H1 (cell line): Measurements from ENCODE around the gene KCNK4. TPM values are rescaled to one million over a fixed set of nuclear protein-coding genes. Genes with fewer than 3 reads are reported as not detected.

ENCODE experiments used
- CTCF ChIA-PET: fragments of 300-600 bp; sonication (Branson Sonifier 250); formaldehyde crosslinking; loops from one replicate; lab custom pipeline; 2021; ENCODE audit not compliant: partially characterized antibody; lab: Charles Lee
- POLR2A ChIA-PET: fragments of 300-600 bp; sonication (Branson Sonifier 250); formaldehyde crosslinking; loops from one replicate; lab custom pipeline; 2021; ENCODE audit warnings: inconsistent platforms; ENCODE audit not compliant: partially characterized antibody; lab: Charles Lee
- DNase-seq, 2 experiments: peaks; one replicate each; pipeline versions ENCODE4 v3.0.0 to v3.0.0-alpha.2; 2010 to 2022; ENCODE audit warnings: low spot score in 2 of 2, low read depth in 1 of 2, mixed read lengths in 1 of 2
- FAIRE-seq: peaks from 2 replicates; lab custom pipeline; 2011; peaks lifted over from hg19 to GRCh38; lab: Jason Lieb, UNC
- H2AFZ ChIP-seq: 2 replicates; pipeline ENCODE4 v1.8.1; 2012; ENCODE audit warnings: low read length, inconsistent platforms
- H2AK5ac ChIP-seq: 2 replicates; pipeline ENCODE4 v1.6.1; 2013; ENCODE audit warnings: low read depth, low read length
- H2BK120ac ChIP-seq: replicated peaks from 2 replicates; pipeline ENCODE3; 2013; ENCODE audit warnings: low read depth, low read length, inconsistent platforms
- H2BK12ac ChIP-seq: 2 replicates; pipeline ENCODE4 v1.6.1; 2013; ENCODE audit warnings: low read depth, low read length
- H2BK15ac ChIP-seq: 2 replicates; pipeline ENCODE4 v1.6.1; 2013; ENCODE audit warnings: low read length
- H2BK20ac ChIP-seq: 2 replicates; pipeline ENCODE4 v1.6.1; 2013; ENCODE audit warnings: low read length
- H2BK5ac ChIP-seq: 2 replicates; pipeline ENCODE4 v1.6.1; 2013; ENCODE audit warnings: low read depth, low read length
- H3K14ac ChIP-seq: 2 replicates; pipeline ENCODE4 v1.6.1; 2013; ENCODE audit warnings: inconsistent platforms; ENCODE audit not compliant: insufficient read length
- H3K18ac ChIP-seq: 2 replicates; pipeline ENCODE4 v1.6.1; 2013; ENCODE audit warnings: low read length; ENCODE audit errors: extremely low read depth
- H3K23ac ChIP-seq: 2 replicates; pipeline ENCODE4 v1.6.1; 2013; ENCODE audit warnings: inconsistent platforms; ENCODE audit not compliant: insufficient read length
- H3K23me2 ChIP-seq: 2 replicates; pipeline ENCODE4 v1.6.1; 2013; ENCODE audit warnings: low read depth, low read length
- H3K27ac ChIP-seq: 2 replicates; pipeline ENCODE4 v1.6.1; 2011; ENCODE audit warnings: low read depth, low read length, inconsistent platforms
- H3K27me3 ChIP-seq, 4 experiments: replicated peaks in 1 of 4; 1 replicate in 1 of 4; 2 replicates in 3 of 4; pipeline versions ENCODE4 v1.6.1 to v1.8.1; 2011 to 2013; ENCODE audit warnings: low read length in 3 of 4, mild to moderate bottlenecking in 3 of 4, inconsistent platforms in 2 of 4, mixed read lengths in 2 of 4, moderate library complexity in 1 of 4; ENCODE audit not compliant: control insufficient read depth in 3 of 4, insufficient read depth in 3 of 4; ENCODE audit errors: extremely low read depth in 1 of 4
- H3K36me3 ChIP-seq, 4 experiments: 2 replicates each; pipeline versions ENCODE4 v1.6.1 to v1.8.1; 2011 to 2013; ENCODE audit warnings: mild to moderate bottlenecking in 4 of 4, low read length in 3 of 4, moderate library complexity in 2 of 4, control low read depth in 1 of 4, inconsistent platforms in 1 of 4; ENCODE audit not compliant: insufficient read depth in 4 of 4, control insufficient read depth in 2 of 4
- H3K4ac ChIP-seq: replicated peaks from 2 replicates; pipeline ENCODE3; 2013; ENCODE audit warnings: low read length, low read depth, mixed read lengths, inconsistent platforms; ENCODE audit not compliant: insufficient read length
- H3K4me1 ChIP-seq, 4 experiments: replicated peaks in 1 of 4; 1 replicate in 1 of 4; 2 replicates in 3 of 4; pipeline versions ENCODE4 v1.6.1 to v1.8.1; 2011 to 2013; ENCODE audit warnings: low read length in 3 of 4, inconsistent platforms in 2 of 4, mixed read lengths in 1 of 4; ENCODE audit not compliant: insufficient read depth in 4 of 4, control insufficient read depth in 3 of 4
- H3K4me2 ChIP-seq, 2 experiments: 2 replicates each; pipeline versions ENCODE4 v1.6.1 to v1.8.1; 2011 to 2013; ENCODE audit warnings: low read depth in 2 of 2, low read length in 2 of 2, control low read depth in 1 of 2, inconsistent platforms in 1 of 2, mild to moderate bottlenecking in 1 of 2; ENCODE audit not compliant: insufficient read depth in 1 of 2
- H3K4me3 ChIP-seq, 4 experiments: fragments of 200-600, 300-600 bp in 1 of 4; sonication (generic), shearing (Covaris generic), sonication (Bioruptor Twin) in 1 of 4; 2 replicates each; pipeline versions ENCODE4 v1.5.1 to v1.8.1; 2011 to 2016; ENCODE audit warnings: low read length in 4 of 4, low read depth in 3 of 4, control low read depth in 2 of 4, inconsistent platforms in 2 of 4, mild to moderate bottlenecking in 2 of 4, mixed read lengths in 1 of 4, moderate library complexity in 1 of 4; ENCODE audit not compliant: insufficient read depth in 2 of 4; ENCODE audit errors: extremely low read depth in 1 of 4
- H3K56ac ChIP-seq: replicated peaks from 2 replicates; pipeline ENCODE3; 2013; ENCODE audit warnings: low read depth, mild to moderate bottlenecking, mixed read lengths, low read length, inconsistent platforms; ENCODE audit not compliant: insufficient read length
- H3K79me1 ChIP-seq: 2 replicates; pipeline ENCODE4 v1.6.1; 2013; ENCODE audit warnings: low read depth, low read length, control low read depth
- H3K79me2 ChIP-seq, 2 experiments: 2 replicates each; pipeline versions ENCODE4 v1.6.1 to v1.8.1; 2012 to 2013; ENCODE audit warnings: low read length in 2 of 2, mild to moderate bottlenecking in 2 of 2, inconsistent platforms in 1 of 2; ENCODE audit not compliant: insufficient read depth in 2 of 2, control insufficient read depth in 1 of 2
- H3K9ac ChIP-seq, 4 experiments: replicated peaks in 1 of 4; 1 replicate in 1 of 4; 2 replicates in 3 of 4; pipeline versions ENCODE4 v1.6.1 to v1.8.1; 2011 to 2013; ENCODE audit warnings: low read depth in 3 of 4, low read length in 3 of 4, control low read depth in 2 of 4, mild to moderate bottlenecking in 2 of 4, moderate library complexity in 2 of 4, inconsistent platforms in 1 of 4; ENCODE audit errors: extremely low read depth in 1 of 4
- H3K9me3 ChIP-seq, 2 experiments: 2 replicates each; pipeline versions ENCODE4 v1.6.1 to v1.8.1; 2012 to 2013; ENCODE audit warnings: mild to moderate bottlenecking in 2 of 2, moderate library complexity in 2 of 2, control low read depth in 1 of 2, inconsistent platforms in 1 of 2, low read depth in 1 of 2, low read length in 1 of 2, mixed read lengths in 1 of 2; ENCODE audit not compliant: insufficient read depth in 2 of 2
- H4K20me1 ChIP-seq, 2 experiments: replicated peaks in 1 of 2; 2 replicates each; pipeline versions ENCODE3 to v1.8.1; 2011 to 2013; ENCODE audit warnings: inconsistent platforms in 2 of 2, low read length in 2 of 2, mild to moderate bottlenecking in 1 of 2; ENCODE audit not compliant: insufficient read depth in 2 of 2, control insufficient read depth in 1 of 2
- H4K5ac ChIP-seq: 2 replicates; pipeline ENCODE4 v1.6.1; 2013; ENCODE audit warnings: low read length, low read depth, mixed read lengths, inconsistent platforms; ENCODE audit not compliant: insufficient read length
- H4K8ac ChIP-seq: 2 replicates; pipeline ENCODE4 v1.8.0; 2013; ENCODE audit warnings: mild to moderate bottlenecking, moderate library complexity, low read length, inconsistent platforms; ENCODE audit not compliant: insufficient read depth; ENCODE audit errors: extremely low read depth
- H4K91ac ChIP-seq: replicated peaks from 2 replicates; pipeline ENCODE3; 2013; ENCODE audit warnings: low read length, mixed read lengths, inconsistent platforms; ENCODE audit not compliant: insufficient read length
- ATF2 ChIP-seq: IDR thresholded peaks from 2 replicates; pipeline ENCODE4 v1.6.1; 2012; ENCODE audit warnings: low read length, inconsistent platforms
- CHD2 ChIP-seq: IDR thresholded peaks from 2 replicates; pipeline ENCODE4 v1.6.1; 2012; ENCODE audit warnings: low read length, improper control_type of control experiment
- CTCF ChIP-seq, 3 experiments: IDR thresholded peaks; 1 replicate in 2 of 3; 2 replicates in 1 of 3; pipeline versions ENCODE4 v1.5.1 to v1.6.1; 2011; ENCODE audit warnings: low read length in 3 of 3, mild to moderate bottlenecking in 3 of 3, inconsistent platforms in 2 of 3, low read depth in 1 of 3, moderate library complexity in 1 of 3; ENCODE audit not compliant: insufficient read depth in 1 of 3; ENCODE audit errors: control extremely low read depth in 1 of 3
- EP300 ChIP-seq, 2 experiments: IDR thresholded peaks; 1 replicate in 1 of 2; 2 replicates in 1 of 2; pipeline ENCODE4 v1.6.1; 2011 to 2012; ENCODE audit warnings: low read depth in 2 of 2, low read length in 2 of 2, mild to moderate bottlenecking in 2 of 2, borderline replicate concordance in 1 of 2, inconsistent platforms in 1 of 2, moderate library complexity in 1 of 2
- SIN3A ChIP-seq, 2 experiments: IDR thresholded peaks in 1 of 2; conservative IDR thresholded peaks in 1 of 2; 2 replicates each; pipeline ENCODE4 v1.6.1; 2011 to 2012; ENCODE audit warnings: low read length in 2 of 2, improper control_type of control experiment in 1 of 2, low read depth in 1 of 2, mild to moderate bottlenecking in 1 of 2
- SRF ChIP-seq: IDR thresholded peaks from 2 replicates; pipeline ENCODE4 v1.6.1; 2011; ENCODE audit warnings: mild to moderate bottlenecking, low read depth, low read length, moderate library complexity
- TAF1 ChIP-seq: IDR thresholded peaks from 2 replicates; pipeline ENCODE4 v1.6.1; 2011; ENCODE audit warnings: mild to moderate bottlenecking, low read depth, low read length
- TBP ChIP-seq: IDR thresholded peaks from 2 replicates; pipeline ENCODE4 v1.6.1; 2011; ENCODE audit warnings: low read depth, low read length, improper control_type of control experiment
- WGBS, 2 experiments: shearing (Covaris generic) in 1 of 2; methylation state at CpG; one replicate each; pipeline versions ENCODE4 v1.1.6 to v1.1.7; 2013 to 2015; ENCODE audit warnings: low lambda C conversion rate in 2 of 2, mixed read lengths in 2 of 2, inconsistent platforms in 1 of 2, low coverage in 1 of 2, missing lambda C conversion rate in 1 of 2; ENCODE audit not compliant: insufficient replicate concordance in 2 of 2, insufficient coverage in 1 of 2, insufficient read length in 1 of 2; ENCODE audit errors: extremely low coverage in 1 of 2, missing lambda C conversion rate in 1 of 2; 5-methylcytosine and 5-hydroxymethylcytosine counted together
- polyA plus RNA-seq, 7 experiments: library from polyadenylated mRNA; depleted of rRNA in 3 of 7; stranded (reverse) in 5 of 7; unstranded in 2 of 7; fragments of >200 nt in 5 of 7; fragments of 200-250 nt in 2 of 7; gene quantifications; 1 replicate in 5 of 7; 2 replicates in 1 of 7; 4 replicates in 1 of 7; pipeline versions ENCODE4 v1.2.1 to v1.2.3, GENCODE V29; 2011 to 2013; ENCODE audit warnings: missing spikeins in 2 of 7, mixed read lengths in 2 of 7
- total RNA-seq: library from RNA; stranded (reverse); fragmentation: NEBNext Ultra II Directional; extraction: Animal tissue kit (Norgen Biotek cat#: 25700); gene quantifications from 2 replicates; pipeline ENCODE4 v1.2.1, GENCODE V29; 2021

Gene KCNK4
- total and polyA plus RNA-seq, 2 of the 8 experiments (the other 6 are each of a cell fraction or from before 2014, with no cell fraction given): 0.19 TPM; not detected in 1

GRCh38 chr11:64259533-64260067 is 31.5 kb upstream of the KCNK4 start:
- Histone ChIP-seq H3K4ac (no peak overlapping the region), H2AFZ (no peak overlapping the region), H4K8ac (no peak overlapping the region), H2BK120ac (no peak overlapping the region), H4K20me1 (peaks cover 8 to 24% of the 10 kb centered on the region in 2 experiments), H3K79me2 (no peaks in the 10 kb centered on the region), H3K14ac (no peak overlapping the region), H3K27me3 (no peaks in the 10 kb centered on the region), H2AK5ac (no peak overlapping the region), H4K5ac (no peak overlapping the region), H3K56ac (no peak overlapping the region), H3K27ac (no peak overlapping the region), H3K23me2 (no peaks in the 10 kb centered on the region), H3K23ac (no peak overlapping the region), H3K9ac (no peak overlapping the region), H3K4me2 (no peak overlapping the region), H3K9me3 (no peaks in the 10 kb centered on the region), H4K91ac (no peak overlapping the region), H2BK5ac (no peak overlapping the region), H3K4me1 (no peaks in the 10 kb centered on the region; a peak in 3 of 7 replicates), H2BK12ac (no peak overlapping the region), H2BK20ac (no peak overlapping the region), H2BK15ac (no peak overlapping the region), H3K36me3 (peaks cover 21 to 86% (median 43%) of the 10 kb centered on the region in 4 experiments), H3K79me1 (no peaks in the 10 kb centered on the region), H3K18ac (no peak overlapping the region), H3K4me3 (no peak overlapping the region)
- FAIRE-seq: no peak
- no peak for DNase-seq
- 90% methylated on average over 4 of the region's 4 CpGs; no CpG with 5 or more reads in 1 of the 2 experiments for WGBS, 2 experiments
- CTCF ChIA-PET: interaction anchor here (0.6 to 2.5 kb wide), 3 partner anchors 9 to 55 kb away, joined by 3 to 10 read pairs (median 4); partner anchors contain the start of gene PLCB3
- POLR2A ChIA-PET: interaction anchor here (1.0 to 7.1 kb wide), 5 partner anchors 7 to 17 kb away, joined by 3 to 101 read pairs (median 4); partner anchors contain the start of gene PPP1R14B
- TF ChIP-seq CHD2 (no peak), TBP (no peak), TAF1 (no peak), CTCF (IDR thresholded peaks at IDR 0.05; ENCODE audit: control extremely low read depth in 1 of 3, insufficient read depth in 1 of 3, low read depth in 1 of 3, low read length in 3 of 3) (no peak), ATF2 (no peak), SIN3A (conservative IDR thresholded peaks at IDR 0.05 in 1 of 2, IDR thresholded peaks at IDR 0.05 in 1 of 2; ENCODE audit: low read depth in 1 of 2, low read length in 2 of 2) (no peak), EP300 (IDR thresholded peaks at IDR 0.05; ENCODE audit: borderline replicate concordance in 1 of 2, low read depth in 2 of 2, low read length in 2 of 2) (no peak), SRF (no peak)
